NCI-H82 (cell line): ENCODE measurements around the gene FOLR2.

ENCODE experiments used
- DNase-seq: peaks from one replicate; lab custom pipeline; 2025; lab: John Stamatoyannopoulos, UW

FOLR2 gene

DNA sequence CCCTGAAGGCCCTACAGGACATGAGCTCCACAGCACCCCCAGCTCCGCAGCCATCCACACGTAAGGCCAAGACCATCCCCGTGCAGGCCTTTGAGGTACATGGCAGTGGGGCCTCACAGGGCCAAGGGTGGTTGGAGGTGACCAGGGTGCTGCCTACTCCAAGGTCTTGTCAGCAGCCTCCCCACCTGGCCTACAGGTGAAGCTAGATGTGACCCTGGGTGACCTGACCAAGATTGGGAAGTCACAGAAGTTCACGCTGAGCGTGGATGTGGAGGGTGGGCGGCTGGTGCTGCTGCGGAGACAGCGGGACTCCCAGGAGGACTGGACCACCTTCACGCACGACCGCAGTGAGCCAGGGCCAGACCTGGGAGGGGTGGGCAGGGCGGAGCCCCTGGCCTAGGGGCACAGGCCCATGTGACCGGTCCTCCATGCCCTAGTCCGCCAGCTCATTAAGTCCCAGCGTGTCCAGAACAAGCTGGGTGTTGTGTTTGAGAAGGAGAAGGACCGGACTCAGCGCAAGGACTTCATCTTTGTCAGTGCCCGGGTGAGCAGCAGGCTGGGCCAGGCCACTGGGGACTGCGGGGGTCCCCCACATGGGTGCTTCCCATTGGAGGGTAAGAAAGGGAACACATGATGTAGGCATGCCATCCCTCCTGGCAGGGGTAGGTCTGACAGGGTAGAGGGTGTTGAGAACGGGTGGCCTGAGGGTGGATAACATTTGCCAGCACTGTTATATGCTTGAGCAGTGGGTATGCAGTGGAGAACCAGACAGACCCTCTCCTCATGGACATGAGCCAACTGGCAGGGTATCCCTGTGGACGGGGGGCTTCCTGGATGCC, 13.6 kb downstream of the FOLR2 start:
- no peak for DNase-seq

DNA sequence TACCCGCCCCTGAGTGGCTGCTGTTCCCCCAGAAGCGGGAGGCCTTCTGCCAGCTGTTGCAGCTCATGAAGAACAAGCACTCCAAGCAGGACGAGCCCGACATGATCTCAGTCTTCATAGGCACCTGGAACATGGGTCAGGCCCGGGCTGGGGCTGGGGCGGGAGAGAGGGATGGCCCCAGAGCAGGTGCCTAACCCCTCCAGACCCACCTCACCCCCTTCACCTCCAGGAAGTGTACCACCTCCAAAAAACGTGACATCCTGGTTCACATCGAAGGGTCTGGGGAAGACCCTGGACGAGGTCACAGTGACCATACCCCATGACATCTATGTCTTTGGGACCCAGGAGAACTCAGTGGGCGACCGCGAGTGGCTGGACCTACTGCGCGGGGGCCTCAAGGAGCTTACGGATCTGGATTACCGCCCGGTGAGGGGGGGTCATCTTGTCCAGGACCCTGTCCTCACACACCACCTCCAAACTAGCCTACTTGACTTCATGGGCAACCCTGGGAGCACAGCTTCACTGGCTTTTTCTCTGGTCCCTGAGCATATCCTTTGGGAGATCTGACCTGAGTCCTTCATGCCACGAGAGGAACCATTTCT, 14.3 kb downstream of the FOLR2 start:
- DNase-seq = no peak

DNA sequence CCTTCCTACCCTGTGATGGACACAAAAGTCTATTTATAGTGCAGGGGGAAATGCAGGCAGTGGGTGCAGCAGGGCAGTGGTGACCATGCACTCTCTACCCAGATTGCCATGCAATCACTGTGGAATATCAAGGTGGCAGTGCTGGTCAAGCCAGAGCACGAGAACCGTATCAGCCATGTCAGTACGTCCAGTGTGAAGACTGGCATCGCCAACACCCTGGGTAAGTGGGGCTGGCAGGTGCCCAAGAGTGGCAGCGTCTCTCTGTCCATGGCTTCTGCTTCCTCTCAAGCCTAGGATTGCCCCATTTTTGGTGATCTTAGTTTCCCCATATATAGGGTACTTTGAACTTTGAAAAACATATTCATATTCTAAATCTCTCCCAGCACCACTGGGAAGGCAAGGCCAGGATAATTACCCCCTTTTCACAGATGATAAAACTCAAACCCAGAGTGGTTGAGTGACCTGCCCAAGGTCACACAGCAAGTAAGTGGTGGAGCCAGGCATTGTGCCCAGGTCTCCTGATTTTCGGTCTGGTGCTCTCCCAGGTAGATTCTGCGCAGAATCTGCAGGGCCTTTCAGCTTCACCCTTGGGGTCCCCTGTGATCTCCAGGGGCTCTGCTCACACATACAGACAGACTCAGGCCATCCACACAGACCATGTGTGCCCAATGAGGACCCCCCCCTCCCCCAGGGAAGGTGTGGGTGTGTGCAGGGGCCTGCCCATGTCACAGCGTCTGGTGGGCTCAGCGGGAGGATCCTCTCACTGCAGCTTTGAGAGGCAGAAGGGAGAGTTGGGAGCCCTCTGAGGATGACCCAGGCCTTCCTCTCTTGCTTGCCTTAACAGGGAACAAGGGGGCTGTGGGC, 15.0 kb downstream of the FOLR2 start:
- no peak for DNase-seq

DNA sequence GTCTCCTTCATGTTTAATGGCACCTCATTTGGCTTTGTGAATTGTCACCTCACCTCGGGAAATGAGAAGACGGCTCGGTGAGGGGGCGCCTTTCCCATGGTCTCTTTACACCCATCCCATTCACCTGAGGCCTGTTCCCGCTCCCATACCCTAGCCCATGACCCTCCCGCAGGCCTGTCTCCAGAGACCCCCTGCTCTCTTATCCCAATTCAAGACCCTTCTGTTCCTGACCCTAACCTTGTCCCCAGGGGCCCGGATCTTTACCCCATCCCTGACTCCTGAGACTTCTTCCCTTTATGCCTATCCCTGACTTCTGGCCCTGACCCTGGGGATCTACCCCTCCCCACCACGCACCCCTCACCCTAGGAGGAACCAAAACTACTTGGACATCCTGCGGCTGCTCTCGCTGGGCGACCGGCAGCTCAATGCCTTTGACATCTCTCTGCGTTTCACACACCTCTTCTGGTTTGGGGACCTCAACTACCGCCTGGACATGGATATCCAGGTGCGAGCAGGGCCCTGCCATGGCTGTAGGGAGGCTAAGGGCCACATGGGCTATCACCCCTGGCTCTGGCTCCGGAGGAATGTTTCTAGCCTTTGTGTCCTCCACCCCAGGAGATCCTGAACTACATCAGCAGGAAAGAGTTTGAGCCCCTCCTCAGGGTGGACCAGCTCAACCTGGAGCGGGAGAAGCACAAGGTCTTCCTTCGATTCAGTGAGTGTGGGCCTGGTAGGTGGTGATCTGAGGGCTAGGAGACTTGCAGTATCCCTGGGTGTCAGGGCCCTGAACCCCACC, 15.9 kb downstream of the FOLR2 start:
- DNase-seq = no peak

DNA sequence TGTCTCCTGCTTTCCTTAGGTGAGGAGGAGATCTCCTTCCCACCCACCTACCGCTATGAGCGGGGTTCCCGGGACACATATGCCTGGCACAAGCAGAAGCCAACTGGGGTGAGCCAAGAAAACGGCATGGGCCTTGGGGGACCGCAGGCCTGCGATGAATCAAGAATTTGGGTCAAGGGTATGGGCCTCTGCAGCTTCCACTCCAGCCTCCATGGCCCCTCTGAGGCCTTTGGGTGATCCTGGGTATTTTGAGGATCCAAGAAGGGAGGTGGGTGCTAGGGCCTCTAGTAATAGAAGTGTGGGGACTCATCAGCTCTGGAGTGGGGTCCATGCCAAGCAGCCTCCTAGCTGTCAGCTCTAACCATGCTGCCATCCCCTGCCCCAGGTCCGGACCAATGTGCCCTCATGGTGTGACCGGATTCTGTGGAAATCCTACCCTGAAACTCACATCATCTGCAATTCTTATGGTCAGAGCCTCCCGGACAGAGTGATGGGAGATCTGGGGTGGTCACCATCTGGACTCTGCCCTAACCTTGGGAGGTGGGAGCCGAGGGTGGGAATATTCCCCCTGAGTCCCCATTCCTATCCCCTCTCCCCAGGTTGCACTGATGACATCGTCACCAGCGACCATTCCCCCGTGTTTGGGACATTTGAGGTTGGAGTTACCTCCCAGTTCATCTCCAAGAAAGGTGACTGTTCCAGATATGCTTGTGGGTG, 16.6 kb downstream of the FOLR2 start:
- no peak for DNase-seq

DNA sequence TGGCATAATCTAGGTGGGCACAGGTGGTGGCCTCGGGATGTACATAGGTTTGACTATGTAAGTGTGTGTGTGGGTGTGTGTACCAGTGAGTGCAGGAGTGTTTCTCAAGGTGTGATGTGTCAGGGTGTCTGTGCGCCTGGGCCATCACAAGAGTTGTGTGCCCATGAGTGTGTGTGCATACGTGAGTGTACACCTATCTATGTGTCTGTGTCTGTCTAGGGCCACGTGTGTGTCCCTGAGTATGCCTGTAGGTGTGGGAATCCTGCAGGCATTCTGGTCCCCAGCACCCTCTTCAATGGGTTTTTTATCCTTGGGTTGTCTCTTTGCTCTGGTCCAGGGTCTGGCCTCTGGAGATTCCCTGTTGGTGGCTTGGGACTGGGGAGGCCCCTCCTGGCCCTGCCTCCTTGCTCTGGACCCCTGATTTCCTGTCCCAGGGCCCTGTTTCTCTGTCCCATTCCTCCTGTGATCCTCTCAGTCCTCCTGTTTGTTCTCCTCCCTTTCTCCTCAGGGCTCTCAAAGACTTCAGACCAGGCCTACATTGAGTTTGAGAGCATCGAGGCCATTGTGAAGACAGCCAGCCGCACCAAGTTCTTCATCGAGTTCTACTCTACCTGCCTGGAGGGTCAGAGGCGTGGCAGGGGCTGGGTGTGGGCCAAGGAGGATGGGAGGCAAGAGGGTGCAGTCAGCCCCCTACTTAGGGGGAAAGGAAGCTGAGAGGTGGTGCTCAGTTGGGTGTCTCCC, 17.3 kb downstream of the FOLR2 start:
- no peak for DNase-seq

DNA sequence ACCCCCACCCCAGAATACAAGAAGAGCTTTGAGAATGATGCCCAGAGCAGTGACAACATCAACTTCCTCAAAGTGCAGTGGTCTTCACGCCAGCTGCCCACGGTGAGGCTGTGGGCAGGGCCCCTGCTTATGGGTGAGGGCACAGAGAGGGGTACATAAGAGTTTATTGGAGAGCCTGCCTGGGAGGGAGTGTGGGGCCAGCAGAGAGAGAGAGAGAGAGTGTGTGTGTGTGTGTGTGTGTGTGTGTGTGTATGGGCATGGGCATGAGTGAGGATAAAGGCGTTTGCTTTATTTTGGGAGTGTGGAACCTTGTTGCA, 17.9 kb downstream of the FOLR2 start:
- DNase-seq = no peak

DNA sequence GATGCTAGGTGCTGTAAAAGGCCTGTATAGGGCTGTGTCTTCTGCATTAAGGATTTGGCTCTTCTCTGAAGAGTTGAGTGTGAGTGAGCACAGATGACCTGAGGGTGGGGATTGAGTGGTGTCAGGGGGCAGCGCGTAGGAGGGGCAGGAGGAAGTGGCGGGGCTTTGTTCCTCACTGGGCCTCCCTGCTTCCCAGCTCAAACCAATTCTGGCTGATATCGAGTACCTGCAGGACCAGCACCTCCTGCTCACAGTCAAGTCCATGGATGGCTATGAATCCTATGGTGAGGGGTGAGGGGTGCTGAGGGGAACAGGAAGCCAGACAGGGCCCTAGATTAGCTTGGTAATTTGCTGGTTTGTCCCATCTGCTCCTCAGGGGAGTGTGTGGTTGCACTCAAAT, 18.3 kb downstream of the FOLR2 start:
- DNase-seq = no peak

DNA sequence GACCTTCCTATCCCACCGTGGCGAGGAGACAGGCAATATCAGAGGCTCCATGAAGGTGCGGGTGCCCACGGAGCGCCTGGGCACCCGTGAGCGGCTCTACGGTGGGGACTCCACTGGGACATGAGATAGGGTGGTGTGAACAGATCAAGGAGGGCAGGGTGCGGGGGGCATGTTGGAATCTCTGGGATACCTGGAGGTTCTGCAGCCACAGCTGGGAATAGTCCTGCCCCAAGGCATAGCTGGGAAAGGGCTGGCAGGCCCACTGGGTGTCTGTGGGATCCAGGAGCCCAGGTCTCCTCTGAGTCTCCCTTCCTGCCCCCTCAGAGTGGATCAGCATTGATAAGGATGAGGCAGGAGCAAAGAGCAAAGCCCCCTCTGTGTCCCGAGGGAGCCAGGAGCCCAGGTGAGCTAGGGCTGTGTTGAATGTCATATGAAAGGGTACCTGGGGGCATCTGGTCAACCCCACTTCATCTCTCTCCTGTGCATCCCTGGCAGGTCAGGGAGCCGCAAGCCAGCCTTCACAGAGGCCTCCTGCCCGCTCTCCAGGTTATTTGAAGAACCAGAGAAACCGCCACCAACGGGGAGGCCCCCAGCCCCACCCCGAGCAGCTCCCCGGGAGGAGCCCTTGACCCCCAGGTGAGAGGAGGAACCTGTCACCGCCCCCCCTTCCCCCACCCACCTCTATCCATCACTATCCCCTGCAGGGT, 18.9 kb downstream of the FOLR2 start:
- DNase-seq = no peak

DNA sequence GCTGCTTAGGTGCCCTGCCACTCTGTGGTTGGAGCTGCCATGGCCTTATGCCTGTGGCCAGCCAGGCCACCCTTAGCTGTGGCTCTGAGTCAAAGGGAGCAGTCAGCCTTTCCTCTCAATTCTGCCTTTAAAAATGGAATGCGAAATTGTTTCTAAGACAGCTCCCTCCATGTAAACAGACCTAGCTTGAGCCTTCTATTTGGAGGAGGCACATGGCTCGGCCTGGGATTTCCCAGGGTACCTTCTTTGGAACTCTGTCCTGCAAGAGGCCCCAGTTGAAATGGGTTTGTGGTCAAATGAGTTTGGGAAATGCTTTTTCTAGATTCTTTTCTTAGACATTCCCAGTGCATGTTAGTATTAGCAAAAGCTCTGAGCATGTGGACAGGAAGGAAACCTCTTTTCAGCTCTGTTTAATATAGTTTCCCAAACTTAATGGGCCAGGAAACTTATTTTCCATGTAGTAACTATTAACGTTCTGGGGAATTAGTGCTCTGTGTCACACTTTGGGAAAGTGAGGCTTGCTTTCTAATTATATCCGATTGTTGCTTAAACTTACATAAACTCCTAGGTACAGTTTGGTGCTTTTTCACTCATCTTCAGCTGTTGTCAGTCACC, 19.6 kb downstream of the FOLR2 start:
- no peak for DNase-seq

DNA sequence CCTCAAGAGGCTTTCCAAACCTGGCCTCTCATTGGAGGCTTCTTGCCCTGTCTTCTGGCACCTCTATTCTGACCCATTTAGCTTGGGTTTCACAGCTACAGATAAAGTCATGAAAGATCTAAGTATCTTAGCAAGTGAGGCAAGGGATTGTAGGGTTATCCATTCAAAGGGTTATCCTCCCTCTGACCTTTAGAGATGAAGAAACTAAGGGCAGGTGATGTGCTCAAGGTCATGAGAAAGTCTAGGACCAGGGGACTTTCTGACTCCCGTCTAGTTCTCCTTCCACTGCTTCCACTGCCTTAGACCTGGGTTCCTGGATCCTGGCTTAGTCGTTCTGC, 20.1 kb downstream of the FOLR2 start:
- no peak for DNase-seq

DNA sequence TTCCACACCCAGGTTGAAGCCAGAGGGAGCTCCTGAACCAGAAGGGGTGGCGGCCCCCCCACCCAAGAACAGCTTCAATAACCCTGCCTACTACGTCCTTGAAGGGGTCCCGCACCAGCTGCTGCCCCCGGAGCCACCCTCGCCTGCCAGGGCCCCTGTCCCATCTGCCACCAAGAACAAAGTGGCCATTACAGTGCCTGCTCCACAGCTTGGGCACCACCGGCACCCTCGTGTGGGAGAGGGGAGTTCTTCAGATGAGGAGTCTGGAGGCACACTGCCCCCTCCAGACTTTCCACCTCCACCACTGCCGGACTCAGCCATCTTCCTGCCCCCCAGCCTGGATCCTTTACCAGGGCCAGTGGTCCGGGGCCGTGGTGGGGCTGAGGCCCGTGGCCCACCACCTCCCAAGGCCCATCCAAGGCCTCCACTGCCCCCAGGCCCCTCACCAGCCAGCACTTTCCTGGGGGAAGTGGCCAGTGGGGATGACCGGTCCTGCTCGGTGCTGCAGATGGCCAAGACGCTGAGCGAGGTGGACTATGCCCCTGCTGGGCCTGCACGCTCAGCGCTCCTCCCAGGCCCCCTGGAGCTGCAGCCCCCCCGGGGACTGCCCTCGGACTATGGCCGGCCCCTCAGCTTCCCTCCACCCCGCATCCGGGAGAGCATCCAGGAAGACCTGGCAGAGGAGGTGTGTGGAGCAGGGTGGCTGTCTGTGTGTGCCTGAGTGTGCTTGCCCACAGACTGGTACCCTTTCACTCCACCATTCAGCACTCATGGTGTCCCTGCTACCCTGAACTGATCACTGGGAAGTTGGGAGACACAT, 20.7 kb downstream of the FOLR2 start:
- DNase-seq = no peak

DNA sequence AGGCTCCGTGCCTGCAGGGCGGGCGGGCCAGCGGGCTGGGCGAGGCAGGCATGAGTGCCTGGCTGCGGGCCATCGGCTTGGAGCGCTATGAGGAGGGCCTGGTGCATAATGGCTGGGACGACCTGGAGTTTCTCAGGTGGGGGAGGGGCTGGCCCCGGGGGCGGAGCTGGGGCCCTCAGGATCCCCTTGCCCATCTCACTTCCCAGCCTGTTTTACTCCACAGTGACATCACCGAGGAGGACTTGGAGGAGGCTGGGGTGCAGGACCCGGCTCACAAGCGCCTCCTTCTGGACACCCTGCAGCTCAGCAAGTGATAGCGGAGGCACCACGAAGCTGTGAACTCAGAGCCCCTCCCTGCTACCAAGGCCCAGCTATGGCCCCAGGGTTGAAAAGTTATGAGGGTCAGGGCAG, 21.5 kb downstream of the FOLR2 start:
- peak; percentile 61 for DNase-seq

DNA sequence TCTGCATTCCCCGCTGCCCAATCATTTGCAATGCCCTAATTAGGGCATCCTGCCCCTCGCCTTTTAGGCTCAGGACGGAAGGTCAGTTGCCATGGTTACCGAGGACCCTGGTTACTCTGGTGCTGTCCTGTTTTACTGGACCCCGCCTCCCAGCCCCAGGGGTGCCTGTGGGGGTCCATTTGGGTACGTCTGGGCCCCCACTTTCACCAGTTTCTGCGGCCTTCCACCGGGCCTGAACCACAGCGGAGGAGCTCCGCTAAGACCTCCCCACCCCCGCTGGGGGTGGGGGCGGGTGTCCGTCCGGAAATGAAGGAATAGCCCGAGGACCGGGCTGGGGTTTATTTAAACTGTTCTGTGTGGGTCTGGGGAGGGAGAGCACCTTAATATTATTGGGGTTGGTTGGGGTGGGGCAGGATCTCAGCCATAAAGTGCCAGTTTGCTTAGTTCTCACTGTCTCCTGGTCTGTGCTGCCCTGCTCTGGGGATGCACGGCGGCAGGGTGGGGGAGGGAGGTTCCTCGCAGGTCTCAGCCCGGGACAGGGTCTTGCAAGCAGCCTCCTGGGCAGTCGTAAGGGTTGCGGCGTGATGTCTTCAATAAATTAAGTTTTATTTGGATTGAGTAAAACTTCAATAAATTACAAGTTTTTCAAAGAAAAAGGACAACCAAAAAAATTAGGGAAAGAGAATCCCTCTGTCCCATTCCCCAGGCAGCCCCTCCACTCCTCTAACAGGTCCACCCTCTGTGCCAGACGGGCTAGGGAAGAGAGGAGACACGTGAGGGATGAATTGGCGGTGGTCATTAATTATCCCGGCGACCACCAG, 22.1 kb downstream of the FOLR2 start:
- no peak for DNase-seq

DNA sequence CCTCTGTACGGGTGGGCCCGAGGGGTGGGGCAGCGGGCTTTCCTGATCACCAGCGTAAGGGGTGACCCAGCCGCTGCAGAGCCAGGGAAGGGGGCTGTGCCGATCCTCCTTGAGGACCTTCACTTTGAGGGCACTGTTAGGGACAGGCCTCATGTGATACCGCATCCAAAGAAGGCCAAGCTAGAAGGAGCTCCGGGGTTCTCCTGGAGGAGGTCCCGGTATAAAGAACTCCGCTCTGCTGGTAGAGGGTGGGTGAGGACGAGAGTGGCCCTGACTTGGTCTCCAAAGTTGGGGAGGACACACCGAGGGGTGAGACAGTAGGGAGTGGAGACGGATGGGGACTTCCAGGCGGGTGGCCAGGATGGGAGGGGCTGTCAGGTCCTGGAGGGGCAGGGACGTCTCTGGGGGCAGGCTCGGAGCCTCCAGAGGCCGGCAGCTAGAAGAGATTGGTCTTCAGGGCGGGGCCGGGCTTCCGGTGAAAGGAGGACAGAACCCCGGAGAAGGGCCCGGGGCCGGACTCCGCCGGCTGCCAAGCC, 22.8 kb downstream of the FOLR2 start:
- no peak for DNase-seq

DNA sequence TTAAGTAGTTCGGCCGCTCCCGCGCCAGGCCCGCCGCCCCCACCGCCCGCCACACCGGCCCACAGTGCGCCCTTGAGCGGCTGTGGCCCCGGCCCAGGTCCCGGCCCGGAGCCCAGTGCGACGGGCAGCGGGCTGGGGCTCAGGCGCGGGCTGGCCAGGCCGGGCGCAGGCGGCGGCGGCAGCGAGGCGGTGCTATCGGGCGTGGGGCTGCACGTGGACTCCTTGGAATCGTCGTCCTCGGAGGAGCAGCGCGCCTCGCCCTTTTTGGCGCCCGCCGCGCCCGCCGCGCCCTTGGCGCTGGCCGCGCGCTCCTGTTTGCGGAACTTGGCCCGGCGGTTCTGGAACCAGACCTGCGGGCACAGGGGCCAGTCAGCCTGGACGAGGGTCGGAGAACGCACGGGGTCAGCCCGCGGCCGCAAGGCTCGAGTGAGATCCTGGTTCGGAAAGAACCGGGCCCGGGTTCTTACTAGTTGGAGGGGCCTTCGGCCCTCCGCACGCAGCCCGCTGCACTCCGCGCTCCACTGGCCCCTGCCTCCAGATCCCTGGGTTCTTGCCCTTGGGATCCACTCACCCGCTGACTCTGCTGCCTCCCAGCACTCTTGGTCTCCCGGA, 23.4 kb downstream of the FOLR2 start:
- DNase-seq = no peak
